ENCODE data around the gene TMED9.
"Not testable (repeated sequence)": the region's sequence is repeated elsewhere in the genome, so short reads cannot be mapped to it uniquely, and the experiment has no call there.

The TMED9 gene

GRCh38 chr5:177606071-177607051 is 14.4 kb downstream of the TMED9 start:
- DNase-seq (ENCODE audit: low spot score): no peak

- no peak for DNase-seq (ENCODE audit: low spot score)
Observed at GRCh38 chr5:177607115-177607451, 15.1 kb downstream of the TMED9 start.

- DNase-seq (ENCODE audit: low spot score): peak; percentile 56
Observed at GRCh38 chr5:177607452-177608192, 15.6 kb downstream of the TMED9 start.

- no peak for DNase-seq (ENCODE audit: low spot score)
Observed at GRCh38 chr5:177608243-177609075, 16.5 kb downstream of the TMED9 start.

GRCh38 chr5:177609076-177610059 is 17.4 kb downstream of the TMED9 start:
- no peak for DNase-seq (ENCODE audit: low spot score)

GRCh38 chr5:177610131-177610769 is 18.2 kb downstream of the TMED9 start:
- DNase-seq (ENCODE audit: low spot score): no peak

- DNase-seq (ENCODE audit: low spot score): no peak
Observed at GRCh38 chr5:177610770-177611445, 18.9 kb downstream of the TMED9 start.

- DNase-seq (ENCODE audit: low spot score): no peak
Observed at GRCh38 chr5:177611446-177612214, 19.6 kb downstream of the TMED9 start.

GRCh38 chr5:177612215-177612673 is 20.2 kb downstream of the TMED9 start:
- DNase-seq (ENCODE audit: low spot score): no peak

GRCh38 chr5:177620560-177620959 is 28.6 kb downstream of the TMED9 start:
- DNase-seq (ENCODE audit: low spot score): no peak

- not testable (repeated sequence) for DNase-seq (ENCODE audit: low spot score)
Observed at GRCh38 chr5:177624172-177624571, 32.2 kb downstream of the TMED9 start.

GRCh38 chr5:177630186-177630585 is 38.2 kb downstream of the TMED9 start:
- not testable (repeated sequence) for DNase-seq (ENCODE audit: low spot score)

GRCh38 chr5:177634912-177635311 is 42.9 kb downstream of the TMED9 start:
- not testable (repeated sequence) for DNase-seq (ENCODE audit: low spot score)

- DNase-seq (ENCODE audit: low spot score): not testable (repeated sequence)
Observed at GRCh38 chr5:177645462-177645861, 53.5 kb downstream of the TMED9 start.

All from globus pallidus (tissue), 1 donor.